DMS153 (cell line): ENCODE data around the gene AFAP1L1.

Experiments
- DNase-seq: peaks from one replicate; lab custom pipeline; 2025; lab: John Stamatoyannopoulos, UW

AFAP1L1 gene

GRCh38 chr5:149284501-149284900 is 12.8 kb downstream of the AFAP1L1 start:
- no peak for DNase-seq

- DNase-seq, result no peak
Measured at GRCh38 chr5:149285153-149285552, 13.5 kb downstream of the AFAP1L1 start.

- no peak for DNase-seq
Measured at GRCh38 chr5:149288436-149288835, 16.8 kb downstream of the AFAP1L1 start.

GRCh38 chr5:149289301-149289700 is 17.6 kb downstream of the AFAP1L1 start:
- no peak for DNase-seq

GRCh38 chr5:149294872-149295829 is 23.5 kb downstream of the AFAP1L1 start:
- no peak for DNase-seq

- DNase-seq, result no peak
Measured at GRCh38 chr5:149297340-149298025, 25.8 kb downstream of the AFAP1L1 start.

- DNase-seq, result no peak
Measured at GRCh38 chr5:149298163-149298562, 26.5 kb downstream of the AFAP1L1 start.

- DNase-seq, result no peak
Measured at GRCh38 chr5:149298842-149299404, 27.3 kb downstream of the AFAP1L1 start.

GRCh38 chr5:149299451-149300054 is 27.9 kb downstream of the AFAP1L1 start:
- no peak for DNase-seq

- no peak for DNase-seq
Measured at GRCh38 chr5:149300441-149300840, 28.8 kb downstream of the AFAP1L1 start.

GRCh38 chr5:149301049-149301743 is 29.5 kb downstream of the AFAP1L1 start:
- no peak for DNase-seq

GRCh38 chr5:149301744-149302380 is 30.2 kb downstream of the AFAP1L1 start:
- no peak for DNase-seq

- DNase-seq, result no peak
Measured at GRCh38 chr5:149302641-149303040, 31.0 kb downstream of the AFAP1L1 start.

GRCh38 chr5:149303210-149303609 is 31.6 kb downstream of the AFAP1L1 start:
- DNase-seq, result no peak

- no peak for DNase-seq
Measured at GRCh38 chr5:149304195-149305078, 32.8 kb downstream of the AFAP1L1 start.

GRCh38 chr5:149309354-149309753 is 37.7 kb downstream of the AFAP1L1 start:
- DNase-seq, result no peak

GRCh38 chr5:149310488-149310887 is 38.8 kb downstream of the AFAP1L1 start:
- DNase-seq, result no peak

GRCh38 chr5:149310947-149311658 is 39.4 kb downstream of the AFAP1L1 start:
- DNase-seq, result no peak

GRCh38 chr5:149313151-149313841 is 41.6 kb downstream of the AFAP1L1 start:
- DNase-seq, result no peak
